Ovary (tissue), 9 donors: ENCODE results near the gene LMO7. TPM values are rescaled to one million over a fixed set of nuclear protein-coding genes. Genes with fewer than 3 reads are reported as not detected.

Experiments
- DNase-seq, 5 donors: peaks; one replicate each; pipeline ENCODE4 v3.0.0-alpha.2; 2019 to 2020
- H3K27ac ChIP-seq, 2 donors: fragments of 200-600 bp; one replicate each; pipeline versions ENCODE4 v1.5.1 to v1.8.0; 2019 to 2022
- H3K27me3 ChIP-seq: fragments of 200-600 bp; one replicate; pipeline ENCODE4 v1.8.0; 2022
- H3K36me3 ChIP-seq: fragments of 200-600 bp; sonication (generic); one replicate; pipeline ENCODE4 v1.5.1; 2019
- H3K4me1 ChIP-seq: one replicate; pipeline ENCODE4 v1.8.1; 2013; ENCODE audit warnings: mild to moderate bottlenecking, moderate library complexity; ENCODE audit not compliant: insufficient read depth
- H3K4me3 ChIP-seq: fragments of 200-600 bp; sonication (generic); one replicate; pipeline ENCODE4 v1.5.1; 2017
- H3K9me3 ChIP-seq, 2 donors: fragments of 200-600 bp in 1 of 2; sonication (generic) in 1 of 2; one replicate each; pipeline versions ENCODE4 v1.5.1 to v1.8.1; 2013 to 2019; ENCODE audit warnings: mild to moderate bottlenecking in 1 of 2, moderate library complexity in 1 of 2
- EP300 ChIP-seq: sonication (generic); formaldehyde crosslinking; IDR thresholded peaks from one replicate; pipeline ENCODE4 v1.6.1; 2017; ENCODE audit warnings: antibody characterized with exemption
- POLR2A ChIP-seq: fragments of 450-650 bp; IDR thresholded peaks from one replicate; pipeline ENCODE4 v1.6.1; 2017; ENCODE audit warnings: antibody characterized with exemption, mild to moderate bottlenecking, moderate library complexity
- WGBS, 3 donors: extraction: QIAGEN DNeasy Blood & Tissue Kit in 1 of 3; methylation state at CpG; one replicate each; pipeline versions ENCODE4 v1.1.5 to v1.1.7; 2013 to 2017; 5-methylcytosine and 5-hydroxymethylcytosine counted together
- intact Hi-C, 4 donors: fragments of 100-400 bp; cut with DNase I; formaldehyde crosslinking; loops; one replicate each; pipeline versions ENCODE4 v1.11.0 to v1.15.1; 2022 to 2023
- polyA plus RNA-seq, 2 donors: library from polyadenylated mRNA; stranded (reverse); fragments of 200-250 nt in 1 of 2; fragments of 350-450 nt in 1 of 2; fragmentation: Illumina TruSeq in 1 of 2; extraction: RNeasy Lipid Tissue Mini Kit (QIAGEN cat#74804) in 1 of 2; gene quantifications; one replicate each; pipeline ENCODE4 v1.2.3, GENCODE V29; 2013 to 2014
- total RNA-seq, 7 donors: library from RNA; depleted of rRNA in 2 of 7; stranded (reverse); fragments of >200 nt in 2 of 7; fragmentation: NEBNext Ultra II Directional in 3 of 7; extraction: Animal tissue kit (Norgen Biotek cat#: 25700) in 3 of 7; gene quantifications; one replicate each; pipeline versions ENCODE4 v1.1.0 to v1.2.4, GENCODE V29; 2016 to 2023
- TF ChIP-seq, protein P1 (sequence below), 3 donors: fragments of 450-650 bp in 2 of 3; fragments of 200-600 bp in 1 of 3; IDR thresholded peaks; one replicate each; pipeline versions ENCODE4 v1.5.1 to v1.8.0; 2016 to 2022; ENCODE audit warnings: antibody characterized with exemption in 3 of 3, mild to moderate bottlenecking in 1 of 3
- donor health status: DM: no; HTN: no; CAD: no; lungs with moderate emphysema.
- donor health status: DM: no; HTN: no; CAD: no.
- donor health status: Bipolar disorder and iron deficiency.
- donor health status: DM: yes; HTN: yes; CAD: no.
- donor health status: DM: no; HTN: no; CAD: no.
- donor health status: DM: yes; HTN: yes; CAD: no.

LMO7 gene
- total and polyA plus RNA-seq, 9 donors, result 9.6 to 60.7 (median 20.1) TPM

DNA sequence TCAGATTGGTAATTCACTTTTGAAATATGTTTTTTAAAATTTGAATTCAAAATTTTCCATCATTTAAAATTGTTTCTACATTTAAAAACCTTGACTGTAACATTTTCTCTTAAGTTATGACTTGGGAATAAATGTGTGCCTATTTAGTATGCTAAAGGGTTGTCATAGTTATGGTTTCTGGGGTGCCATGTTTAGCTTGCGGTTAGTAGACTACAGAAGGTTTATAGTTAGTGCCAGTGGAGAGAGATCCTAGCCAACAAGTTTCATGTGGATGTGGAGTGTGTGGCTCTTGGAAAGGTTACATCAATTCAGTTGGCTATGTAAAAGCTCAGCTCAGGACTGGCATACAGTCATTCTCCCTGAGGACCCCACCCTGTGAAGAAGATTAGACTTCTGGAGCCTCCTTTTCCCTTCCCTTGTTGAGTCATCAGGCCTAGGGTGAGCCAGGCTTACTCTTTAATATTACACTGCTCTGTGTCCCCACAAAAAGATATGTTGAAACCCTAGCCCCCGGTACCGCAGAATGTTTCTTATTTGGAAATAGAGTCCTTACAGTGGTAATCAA lies 20.4 kb downstream of the LMO7 start:
- WGBS, 3 donors, result 97 to 99% (median 98%) methylated on average over 3 of the region's 3 CpGs
- Histone ChIP-seq H3K27ac (no peak overlapping the region), H3K9me3 (no peaks in the 10 kb centered on the region), H3K36me3 (no peaks in the 10 kb centered on the region), H3K4me1 (no peaks in the 10 kb centered on the region), H3K4me3 (no peak overlapping the region), H3K27me3 (no peaks in the 10 kb centered on the region)
- DNase-seq, result no peak
- intact Hi-C loops, result no loop called here
- TF ChIP-seq, protein P1, sequence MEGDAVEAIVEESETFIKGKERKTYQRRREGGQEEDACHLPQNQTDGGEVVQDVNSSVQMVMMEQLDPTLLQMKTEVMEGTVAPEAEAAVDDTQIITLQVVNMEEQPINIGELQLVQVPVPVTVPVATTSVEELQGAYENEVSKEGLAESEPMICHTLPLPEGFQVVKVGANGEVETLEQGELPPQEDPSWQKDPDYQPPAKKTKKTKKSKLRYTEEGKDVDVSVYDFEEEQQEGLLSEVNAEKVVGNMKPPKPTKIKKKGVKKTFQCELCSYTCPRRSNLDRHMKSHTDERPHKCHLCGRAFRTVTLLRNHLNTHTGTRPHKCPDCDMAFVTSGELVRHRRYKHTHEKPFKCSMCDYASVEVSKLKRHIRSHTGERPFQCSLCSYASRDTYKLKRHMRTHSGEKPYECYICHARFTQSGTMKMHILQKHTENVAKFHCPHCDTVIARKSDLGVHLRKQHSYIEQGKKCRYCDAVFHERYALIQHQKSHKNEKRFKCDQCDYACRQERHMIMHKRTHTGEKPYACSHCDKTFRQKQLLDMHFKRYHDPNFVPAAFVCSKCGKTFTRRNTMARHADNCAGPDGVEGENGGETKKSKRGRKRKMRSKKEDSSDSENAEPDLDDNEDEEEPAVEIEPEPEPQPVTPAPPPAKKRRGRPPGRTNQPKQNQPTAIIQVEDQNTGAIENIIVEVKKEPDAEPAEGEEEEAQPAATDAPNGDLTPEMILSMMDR (IDR thresholded peaks at IDR 0.05), result no peak
- no peak for TF ChIP-seq POLR2A
- no peak for TF ChIP-seq EP300

DNA sequence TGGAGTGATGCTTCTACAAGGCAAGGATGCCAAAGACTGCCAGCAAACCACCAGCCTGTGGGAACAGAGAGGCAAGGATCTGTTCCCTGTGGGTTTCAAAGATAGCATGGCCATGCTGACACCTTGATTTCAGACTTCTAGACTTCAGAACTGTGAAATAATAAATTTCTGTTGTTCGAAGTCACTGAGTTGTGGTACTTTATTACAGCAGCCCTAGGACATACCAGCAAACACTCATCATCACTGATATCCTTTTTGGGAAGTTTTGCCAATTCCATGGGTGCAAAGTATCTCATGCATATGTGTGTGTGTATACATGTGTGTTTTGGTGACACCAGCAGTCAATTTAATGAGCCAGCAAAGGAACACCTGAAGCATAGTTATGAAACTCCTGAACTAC lies 21.0 kb downstream of the LMO7 start:
- Histone ChIP-seq H3K9me3 (no peaks in the 10 kb centered on the region), H3K4me3 (no peak overlapping the region), H3K4me1 (no peaks in the 10 kb centered on the region), H3K27ac (no peak overlapping the region), H3K27me3 (no peaks in the 10 kb centered on the region), H3K36me3 (no peaks in the 10 kb centered on the region)
- intact Hi-C loops, result no loop called here
- WGBS, 3 donors, result 94 to 100% (median 98%) methylated on average over 1 of the region's 1 CpG
- TF ChIP-seq, protein P1 (IDR thresholded peaks at IDR 0.05), result no peak
- TF ChIP-seq POLR2A (no peak), EP300 (no peak)
- no peak for DNase-seq

DNA sequence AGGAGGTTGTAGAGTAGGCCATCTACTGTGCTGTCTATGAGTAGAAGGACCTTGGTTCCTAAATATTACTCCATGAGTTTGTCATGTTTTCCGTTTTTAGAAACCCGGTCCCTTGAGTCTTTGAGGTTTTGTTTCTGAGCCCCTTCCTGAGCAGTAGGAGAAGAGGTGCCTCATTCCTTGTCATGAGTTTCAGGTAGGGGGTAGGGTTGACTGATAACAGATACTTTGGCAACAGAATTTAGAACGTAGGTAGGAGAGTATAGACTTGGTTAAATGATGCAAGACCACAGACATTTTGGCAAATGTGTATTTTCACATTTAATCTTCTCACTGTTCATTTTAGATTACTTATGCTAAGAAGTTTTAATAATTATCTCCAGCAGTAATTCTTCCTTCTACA lies 24.6 kb downstream of the LMO7 start:
- Histone ChIP-seq H3K27me3 (no peaks in the 10 kb centered on the region), H3K9me3 (no peaks in the 10 kb centered on the region), H3K36me3 (no peaks in the 10 kb centered on the region), H3K27ac (no peak overlapping the region), H3K4me3 (no peak overlapping the region), H3K4me1 (no peaks in the 10 kb centered on the region)
- intact Hi-C loops, result no loop called here
- TF ChIP-seq EP300 (no peak), POLR2A (no peak)
- TF ChIP-seq, protein P1 (IDR thresholded peaks at IDR 0.05), result no peak
- WGBS, 3 donors, result 82 to 86% (median 85%) methylated on average over 3 of the region's 3 CpGs
- DNase-seq, result no peak

DNA sequence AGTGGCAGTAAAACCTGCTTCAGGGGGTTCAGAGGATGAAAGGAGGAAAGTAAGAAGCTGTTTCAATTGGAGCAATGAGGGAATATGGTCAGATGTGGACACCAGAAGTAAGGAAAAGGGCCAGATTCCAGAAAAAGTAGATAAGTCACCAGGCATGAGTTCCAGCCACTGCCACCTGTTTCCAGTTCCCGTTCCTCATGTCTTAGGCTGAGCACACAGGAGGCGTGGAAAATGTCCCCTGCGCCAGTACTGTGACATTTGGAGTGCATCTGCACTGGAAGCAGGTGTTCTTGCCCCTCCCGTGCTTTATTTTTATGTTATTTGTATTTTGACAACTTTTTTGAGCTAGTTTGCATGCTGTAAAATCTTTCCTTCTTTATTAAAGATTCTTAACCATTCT lies 25.3 kb downstream of the LMO7 start:
- TF ChIP-seq, protein P1 (IDR thresholded peaks at IDR 0.05), result no peak
- no peak for TF ChIP-seq POLR2A
- TF ChIP-seq EP300, result no peak
- H3K36me3 ChIP-seq, result no peaks in the 10 kb centered on the region
- no peaks in the 10 kb centered on the region for H3K4me1 ChIP-seq
- no peak overlapping the region for H3K27ac ChIP-seq
- no peak overlapping the region for H3K4me3 ChIP-seq
- H3K27me3 ChIP-seq, result no peaks in the 10 kb centered on the region
- intact Hi-C loops, result no loop called here
- no peak for DNase-seq
- no peaks in the 10 kb centered on the region for H3K9me3 ChIP-seq
- 57 to 71% (median 60%) methylated on average over 4 of the region's 4 CpGs for WGBS, 3 donors
